Iris pigment epithelial cell (primary cell): ENCODE results near the gene CDK5.

Experiments used
- DNase-seq: peaks from one replicate; pipeline ENCODE4 v3.0.0-alpha.2; 2011; ENCODE audit warnings: low read depth

Gene CDK5

DNA sequence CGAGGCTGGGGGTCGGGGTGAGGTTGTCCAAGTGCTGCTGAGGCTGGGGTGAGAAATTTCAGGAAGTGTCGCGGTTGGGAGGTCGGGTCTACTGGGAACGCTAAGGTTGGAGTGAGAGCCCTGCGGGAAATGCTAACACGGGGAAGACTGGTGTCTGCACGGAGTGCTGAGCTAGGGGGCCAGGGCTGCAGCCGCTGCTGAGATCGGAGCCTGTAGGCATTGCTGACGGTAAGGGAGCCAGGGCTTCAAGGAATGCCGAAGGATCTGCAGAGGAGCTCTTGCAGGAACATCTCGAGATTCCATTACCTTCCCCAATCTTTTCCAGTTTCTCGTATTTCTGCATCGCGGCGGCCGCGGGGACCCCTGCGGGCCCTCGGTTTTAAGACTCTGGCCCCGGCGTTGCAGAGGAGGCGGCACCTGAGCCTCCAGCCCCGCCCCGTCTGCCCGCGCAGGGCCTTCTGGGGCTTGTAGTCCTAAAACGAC lies at the start of gene CDK5:
TSS of gene CDK5 (minus strand) at position 392 of the 483 bp plus-strand sequence. CDS start at position 343, 49 bp downstream.
- no peak for DNase-seq

DNA sequence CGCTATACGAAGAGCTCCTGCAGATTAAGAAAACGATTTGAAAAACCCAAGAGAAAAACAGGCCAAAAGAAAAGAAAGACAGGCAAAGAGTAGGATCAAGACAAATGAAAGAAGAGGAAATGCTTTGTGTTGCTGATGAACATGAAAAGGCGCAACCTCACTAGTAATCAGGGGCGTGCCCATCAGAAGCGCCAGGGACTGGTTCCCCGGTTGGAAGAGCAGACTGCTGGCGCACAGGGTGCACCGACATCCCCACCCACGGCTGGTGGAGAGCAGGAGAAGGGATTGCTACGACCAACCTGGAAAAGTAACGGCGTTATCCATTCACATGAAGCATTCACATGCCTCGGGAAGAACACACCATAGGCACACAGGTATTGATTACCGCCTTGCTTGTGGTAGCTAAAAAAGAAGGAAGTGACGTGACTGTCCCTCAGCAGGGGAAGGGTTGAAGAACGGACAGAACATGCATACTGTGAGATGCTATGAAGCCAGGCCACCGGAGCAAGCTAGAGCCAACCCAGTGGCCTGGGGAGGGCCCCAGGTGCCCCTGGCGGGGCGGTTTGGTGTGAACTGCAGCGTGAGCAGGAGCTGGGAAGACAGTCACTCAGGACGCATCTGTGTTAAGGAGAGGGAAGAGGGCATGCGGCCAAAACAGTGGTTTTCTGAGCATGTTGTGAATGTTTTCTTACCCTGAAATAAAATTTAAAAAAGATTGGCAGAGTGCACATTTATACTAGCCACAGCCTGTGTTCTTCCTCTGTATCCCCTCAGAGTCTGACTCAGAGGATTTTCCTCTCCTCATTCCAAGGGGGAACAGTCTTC lies 46.9 kb upstream of the CDK5 start:
- DNase-seq: peak; percentile 92

GRCh38 chr7:151103973-151104372 lies 46.3 kb upstream of the CDK5 start:
- no peak for DNase-seq

DNA sequence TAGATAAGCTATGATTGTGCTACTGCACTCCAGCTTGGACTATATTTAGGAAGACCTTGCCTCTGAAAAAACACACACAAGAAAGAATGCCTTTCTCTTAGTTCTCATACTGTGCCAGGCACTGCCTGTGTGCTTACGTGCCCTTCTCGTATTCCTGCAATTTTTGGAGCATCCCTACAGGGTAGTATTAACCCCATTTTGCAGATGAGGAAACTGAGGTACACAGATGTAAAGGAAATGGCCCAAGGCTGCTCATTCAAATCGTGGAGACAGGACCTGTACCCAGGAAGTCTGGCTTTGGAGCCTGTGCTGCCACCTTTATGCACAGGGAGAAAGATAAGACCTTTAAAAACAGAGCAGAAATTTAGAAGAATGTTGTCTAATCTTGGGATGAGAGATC lies 45.3 kb upstream of the CDK5 start:
- no peak for DNase-seq

GRCh38 chr7:151101621-151102396 lies 44.1 kb upstream of the CDK5 start:
- DNase-seq: no peak

GRCh38 chr7:151100921-151101320 lies 43.2 kb upstream of the CDK5 start:
- no peak for DNase-seq

DNA sequence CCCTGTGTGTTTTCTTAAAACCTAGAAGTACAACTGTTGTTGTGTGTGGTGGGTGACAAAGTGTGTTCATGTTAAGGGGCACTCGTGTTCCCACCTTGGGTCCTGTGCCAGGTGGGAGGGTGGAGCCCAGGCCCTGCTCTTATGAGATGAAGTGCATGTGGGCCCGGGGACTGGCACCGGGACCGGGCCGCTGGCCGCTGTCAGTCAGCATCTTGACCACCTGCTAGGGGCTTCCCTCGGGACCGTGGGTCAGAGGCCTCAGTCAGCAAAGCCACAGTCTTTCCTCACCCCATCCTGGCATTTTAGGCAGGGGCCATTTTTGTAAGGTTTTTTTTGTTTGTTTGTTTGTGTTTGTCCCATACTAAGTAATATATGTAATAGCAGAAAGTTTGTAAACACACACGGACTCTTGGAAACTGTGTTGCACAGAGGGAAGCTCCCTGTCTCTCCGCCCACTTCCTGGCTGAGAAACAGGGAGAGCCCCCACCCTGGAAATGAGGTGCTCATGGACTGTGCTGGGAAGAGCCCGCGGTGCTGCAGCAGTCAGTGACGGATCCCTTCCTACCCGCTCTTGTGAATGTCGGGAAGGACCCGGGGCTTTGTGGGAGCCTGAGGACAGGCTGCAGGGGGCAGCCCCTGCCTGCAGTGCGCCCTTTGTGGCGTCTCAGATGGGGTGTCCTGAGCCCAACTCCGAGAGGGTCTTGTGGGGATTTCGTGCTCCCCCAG lies 42.0 kb upstream of the CDK5 start:
- no peak for DNase-seq

DNA sequence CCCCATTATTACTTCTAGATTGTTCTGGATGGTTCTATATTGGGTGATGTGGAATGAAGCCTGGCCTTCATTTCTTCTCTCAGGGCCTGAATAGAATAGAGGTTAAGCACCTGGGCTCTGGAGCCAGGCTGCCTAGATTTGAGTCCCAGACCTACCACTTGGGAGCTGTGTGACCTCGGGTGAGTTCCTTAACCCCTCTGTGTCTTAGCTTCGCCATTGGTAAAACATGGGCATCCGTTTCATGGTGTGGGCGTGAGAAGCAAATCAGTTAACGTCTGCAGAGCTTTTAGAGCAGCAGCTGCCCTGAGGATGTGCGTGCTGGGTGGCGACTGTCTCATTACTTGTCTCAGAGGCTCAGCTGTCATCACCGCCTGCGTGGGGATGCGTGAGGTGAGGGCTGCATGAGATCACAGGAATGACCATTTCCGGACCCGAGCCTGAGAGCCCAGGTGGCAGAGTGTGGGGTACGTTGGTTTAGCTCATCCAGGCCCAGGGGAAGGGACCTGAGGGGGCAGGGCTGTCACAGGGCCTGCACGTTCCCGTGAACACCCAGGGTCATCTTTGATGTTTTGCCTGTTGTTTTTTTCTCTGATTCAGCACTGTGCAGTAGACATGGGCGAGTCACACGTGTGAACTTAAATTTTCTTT lies 38.3 kb upstream of the CDK5 start:
- DNase-seq: no peak

GRCh38 chr7:151095123-151095797 lies 37.6 kb upstream of the CDK5 start:
- no peak for DNase-seq

DNA sequence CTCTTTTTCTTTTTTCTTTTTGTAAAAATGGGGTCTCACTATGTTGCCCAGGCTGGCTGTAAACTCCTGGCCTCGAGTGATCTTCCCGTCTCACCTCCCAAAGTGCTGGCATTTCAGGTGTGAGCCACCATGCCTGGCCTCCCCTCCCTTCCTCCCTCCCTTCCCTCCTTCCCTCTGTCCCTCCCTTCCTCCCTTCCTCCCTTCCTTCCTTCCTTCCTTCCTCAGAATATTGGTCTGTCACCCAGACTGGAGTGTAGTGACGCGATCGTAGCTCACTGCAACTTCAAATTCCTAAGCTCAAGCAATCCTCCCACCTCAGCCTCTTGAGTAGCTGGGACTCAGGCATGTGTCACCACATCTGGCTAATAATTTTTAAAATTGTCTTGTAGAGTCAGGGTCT lies 37.0 kb upstream of the CDK5 start:
- DNase-seq: no peak

GRCh38 chr7:151093748-151094147 lies 36.1 kb upstream of the CDK5 start:
- no peak for DNase-seq

- no peak for DNase-seq
Observed at GRCh38 chr7:151091988-151092387, 34.3 kb upstream of the CDK5 start.

DNA sequence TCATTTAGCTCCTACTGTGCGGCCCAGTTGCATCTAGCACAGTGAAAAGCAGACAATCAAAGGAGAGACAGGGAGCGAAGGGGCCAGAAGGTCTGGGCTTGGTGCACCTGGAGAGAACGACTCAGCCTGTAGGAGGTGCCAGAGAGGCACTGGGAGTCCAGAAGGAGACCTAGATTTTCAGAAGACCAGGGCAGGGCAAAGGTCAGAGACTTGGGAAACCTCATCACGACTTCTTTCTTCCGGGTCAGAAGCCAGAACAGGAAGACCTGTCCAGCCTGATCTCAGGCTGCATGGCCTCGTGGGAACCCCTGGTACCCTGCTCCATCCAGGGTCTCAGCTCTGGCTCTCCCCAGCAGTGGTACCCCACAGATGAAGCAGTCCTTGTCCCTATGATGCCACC lies 33.7 kb upstream of the CDK5 start:
- DNase-seq: no peak

GRCh38 chr7:151091003-151091402 lies 33.3 kb upstream of the CDK5 start:
- DNase-seq: no peak

GRCh38 chr7:151089893-151090730 lies 32.4 kb upstream of the CDK5 start:
- DNase-seq: peak; percentile 18

- DNase-seq: peak; percentile 77
Observed at GRCh38 chr7:151088856-151089699, 31.4 kb upstream of the CDK5 start.

DNA sequence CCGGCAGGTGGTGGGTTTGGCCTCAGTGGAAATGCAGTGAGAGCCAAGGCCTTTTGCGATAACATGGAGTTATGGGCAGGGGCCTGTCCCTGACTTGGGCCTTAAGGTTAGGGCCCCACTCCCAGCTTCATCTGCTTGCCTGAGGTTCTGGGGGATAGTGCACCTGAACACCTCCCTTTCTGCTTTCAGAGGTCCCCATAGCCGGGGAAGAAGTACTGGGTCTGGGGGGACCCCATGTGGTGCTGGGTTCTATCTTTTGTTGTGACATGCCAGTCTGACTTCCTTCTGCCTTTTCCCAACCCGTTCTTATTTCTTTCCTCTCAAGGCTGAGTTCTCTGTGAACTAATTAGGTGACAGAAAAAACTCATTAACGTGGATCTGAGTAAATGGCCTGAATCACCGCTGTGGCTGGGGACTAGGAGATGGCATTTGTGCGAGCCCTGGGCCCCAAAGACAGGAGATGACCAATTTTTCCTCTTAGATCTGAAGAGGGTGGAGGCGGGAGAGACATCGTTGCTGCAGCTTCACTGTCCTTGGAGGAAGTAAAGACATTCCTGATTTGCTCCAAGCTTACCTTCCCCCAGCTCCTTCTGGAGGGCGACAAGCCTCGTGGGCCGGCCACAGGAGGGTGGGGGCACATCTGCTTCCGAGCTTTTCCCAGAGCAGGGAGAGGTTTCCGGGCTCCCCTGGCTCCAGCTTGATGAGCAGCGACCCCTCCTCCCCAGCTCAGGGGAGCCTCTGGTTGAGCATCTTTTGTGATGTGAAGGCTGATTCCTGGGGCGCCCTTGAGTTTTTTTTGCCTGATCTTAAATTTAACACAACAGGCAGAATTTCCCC lies 30.5 kb upstream of the CDK5 start:
- DNase-seq: peak; percentile 32

GRCh38 chr7:151087245-151088018 lies 29.7 kb upstream of the CDK5 start:
- DNase-seq: peak; percentile 65
